Cardiac fibroblast (primary cell): ENCODE data around the gene SSBP3.

ENCODE experiments used
- DNase-seq, 2 donors: peaks; one replicate each; pipeline versions ENCODE4 v3.0.0 to v3.0.0-alpha.2; 2010; ENCODE audit warnings: low read depth in 2 of 2
- H3K4me3 ChIP-seq, 2 donors: replicated peaks in 1 of 2; 1 replicate in 1 of 2; 2 replicates in 1 of 2; pipeline ENCODE4 v1.5.1; 2011; ENCODE audit warnings: low read depth in 2 of 2, low read length in 2 of 2, mild to moderate bottlenecking in 2 of 2, moderate library complexity in 1 of 2
- CTCF ChIP-seq: IDR thresholded peaks from one replicate; pipeline ENCODE4 v1.5.1; 2011; ENCODE audit warnings: low read depth, mild to moderate bottlenecking, low read length, inconsistent platforms

Gene SSBP3

GRCh38 chr1:54326543-54327385 lies 79.4 kb downstream of the SSBP3 start:
- H3K4me3 ChIP-seq: no peak overlapping the region
- TF ChIP-seq CTCF: no peak
- DNase-seq: no peak

GRCh38 chr1:54325703-54326461 lies 80.3 kb downstream of the SSBP3 start:
- DNase-seq: no peak
- TF ChIP-seq CTCF: no peak
- no peak overlapping the region for H3K4me3 ChIP-seq

GRCh38 chr1:54325284-54325683 lies 80.9 kb downstream of the SSBP3 start:
- no peak for TF ChIP-seq CTCF
- DNase-seq: no peak
- no peak overlapping the region for H3K4me3 ChIP-seq

- no peak for TF ChIP-seq CTCF
- no peak overlapping the region for H3K4me3 ChIP-seq
- DNase-seq: peak in 1 of 2 donors; percentile 53
These were observed 81.7 kb downstream of the SSBP3 start for GRCh38 chr1:54324251-54325140.

- no peak for DNase-seq
- H3K4me3 ChIP-seq: no peak overlapping the region
- TF ChIP-seq CTCF: no peak
These were observed 82.3 kb downstream of the SSBP3 start for GRCh38 chr1:54323921-54324250.

GRCh38 chr1:54323324-54323739 lies 82.9 kb downstream of the SSBP3 start:
- DNase-seq: no peak
- no peak for TF ChIP-seq CTCF
- no peak overlapping the region for H3K4me3 ChIP-seq
